ENCODE data around the gene NDUFS2.

The NDUFS2 gene

DNA sequence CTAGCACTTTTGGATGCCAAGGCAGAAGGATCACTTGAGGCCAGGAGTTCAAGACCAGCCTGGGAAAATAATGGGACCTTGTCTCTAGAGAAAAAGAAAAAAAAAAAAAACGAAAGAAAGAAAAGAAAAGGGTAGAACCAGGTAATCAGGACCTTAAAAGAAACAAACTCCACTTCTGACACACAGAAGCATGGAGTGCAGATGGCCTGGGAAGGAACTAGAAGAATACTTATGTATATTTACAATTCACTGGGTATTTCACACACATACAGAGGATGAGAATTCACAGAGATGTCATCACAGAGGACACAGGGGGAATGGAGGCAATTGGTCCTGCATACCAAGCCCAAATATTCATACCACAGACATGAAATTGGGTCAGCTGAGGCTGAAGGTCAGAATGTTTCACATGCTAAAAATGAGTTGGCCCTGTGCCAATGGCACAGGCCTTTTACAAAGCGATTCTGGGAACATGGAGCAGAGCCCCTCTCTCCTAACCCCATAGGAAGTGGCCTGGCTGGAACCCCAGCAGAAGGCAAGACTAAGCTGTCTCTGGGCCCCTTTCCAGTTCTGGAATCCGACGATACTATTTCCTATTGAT, 29.3 kb upstream of the NDUFS2 start:
- DNase-seq, result no peak

- no peak for DNase-seq
These were observed 28.5 kb upstream of the NDUFS2 start for GRCh38 chr1:161173711-161174110.

DNA sequence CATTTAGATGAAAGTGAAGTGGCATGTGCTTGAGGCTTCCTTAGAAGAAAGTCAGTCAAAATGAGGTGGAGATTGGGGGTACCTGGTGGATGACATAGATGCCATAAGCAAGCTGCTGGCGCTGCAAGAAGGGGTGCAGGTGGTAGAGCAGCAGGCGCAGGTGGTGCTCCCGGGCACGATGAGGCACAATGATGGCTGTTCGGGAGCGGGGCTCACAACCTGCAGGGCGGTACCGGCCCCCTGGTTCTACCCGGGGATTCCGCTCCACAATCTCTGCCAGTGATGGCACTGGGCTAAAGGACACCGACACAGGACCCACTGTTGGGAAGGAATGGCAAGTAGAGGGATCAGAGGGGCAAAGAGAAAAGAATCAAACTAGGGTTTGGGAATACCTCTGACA, 27.3 kb upstream of the NDUFS2 start:
- no peak for DNase-seq

GRCh38 chr1:161175771-161176453, 26.3 kb upstream of the NDUFS2 start:
- no peak for DNase-seq

DNA sequence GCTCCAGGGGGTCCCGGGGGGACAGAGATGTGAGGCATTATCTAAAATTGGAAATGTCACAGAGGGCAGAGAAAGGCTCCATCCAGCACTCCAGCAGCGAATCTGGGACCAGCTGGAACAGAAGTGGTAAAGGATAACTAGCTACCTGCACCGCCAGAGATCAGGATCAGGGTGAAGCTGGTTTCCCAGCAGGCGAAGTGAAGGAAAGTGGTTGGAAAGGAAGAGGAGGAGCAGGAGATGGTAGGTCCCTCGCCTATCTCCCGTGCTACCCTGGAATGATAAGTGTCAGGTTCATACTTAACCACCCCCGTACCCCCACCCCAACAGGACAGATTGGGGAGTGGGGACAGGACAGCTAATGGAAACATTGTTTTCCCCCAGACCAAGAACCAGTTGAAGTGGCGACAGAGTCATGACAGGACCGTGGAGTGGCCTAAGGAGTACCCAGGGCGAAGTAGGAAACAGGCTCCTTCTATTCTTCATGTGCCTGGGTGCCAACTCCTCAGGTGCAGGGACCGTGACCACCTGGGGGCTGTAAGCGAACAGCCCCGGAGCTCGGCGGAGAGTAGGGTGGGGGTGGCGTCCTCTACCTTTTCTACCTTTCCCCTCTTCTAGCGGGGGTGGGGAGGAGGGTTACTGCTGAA, 25.6 kb upstream of the NDUFS2 start:
- DNase-seq, result no peak

GRCh38 chr1:161177112-161177935, 24.8 kb upstream of the NDUFS2 start, which contains the start of gene B4GALT3:
TSS of gene B4GALT3 (minus strand) at chr1:161177507. CDS start at chr1:161176060, 1,447 bp downstream.
- DNase-seq, result peak; percentile 80

DNA sequence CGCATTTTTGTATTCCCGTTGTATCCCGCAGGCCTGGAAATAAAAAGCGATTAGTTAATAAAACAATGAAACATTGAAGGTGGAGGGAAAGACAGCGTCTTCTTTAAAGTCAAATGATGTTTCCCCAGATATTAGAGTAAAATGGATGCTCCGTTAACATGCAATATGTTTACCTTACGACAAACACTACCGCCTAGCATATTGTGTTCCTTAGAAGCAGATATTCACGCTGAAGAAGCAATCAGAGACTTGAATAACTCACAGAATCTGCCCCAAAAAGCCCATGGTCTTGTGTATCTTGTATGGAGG, 24.3 kb upstream of the NDUFS2 start:
- DNase-seq, result no peak

- no peak for DNase-seq
These were observed 22.5 kb upstream of the NDUFS2 start for GRCh38 chr1:161179698-161180097.

DNA sequence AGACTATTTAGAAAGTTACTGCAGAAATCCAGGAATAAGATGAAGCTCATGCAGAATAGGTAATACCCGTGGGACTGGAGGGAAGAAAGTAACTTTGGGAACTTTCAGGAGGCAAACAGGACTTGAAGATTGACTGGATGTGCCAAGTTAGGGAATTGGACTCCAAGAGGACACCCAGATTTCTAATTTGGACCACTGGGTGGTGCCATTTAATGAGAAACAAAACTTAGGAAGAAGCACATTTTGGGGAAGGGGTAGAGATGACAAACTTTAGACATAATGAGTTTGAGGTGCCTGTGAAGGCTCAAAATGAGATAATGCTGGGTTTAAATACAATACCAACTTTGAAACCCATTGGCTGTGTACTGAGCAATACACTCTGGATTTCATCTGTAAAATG, 21.5 kb upstream of the NDUFS2 start:
- peak; percentile 55 for DNase-seq

- peak; percentile 86 for DNase-seq
These were observed 20.0 kb upstream of the NDUFS2 start for GRCh38 chr1:161182214-161182613.

GRCh38 chr1:161185282-161185682, 16.9 kb upstream of the NDUFS2 start:
- peak; percentile 99 for DNase-seq

DNA sequence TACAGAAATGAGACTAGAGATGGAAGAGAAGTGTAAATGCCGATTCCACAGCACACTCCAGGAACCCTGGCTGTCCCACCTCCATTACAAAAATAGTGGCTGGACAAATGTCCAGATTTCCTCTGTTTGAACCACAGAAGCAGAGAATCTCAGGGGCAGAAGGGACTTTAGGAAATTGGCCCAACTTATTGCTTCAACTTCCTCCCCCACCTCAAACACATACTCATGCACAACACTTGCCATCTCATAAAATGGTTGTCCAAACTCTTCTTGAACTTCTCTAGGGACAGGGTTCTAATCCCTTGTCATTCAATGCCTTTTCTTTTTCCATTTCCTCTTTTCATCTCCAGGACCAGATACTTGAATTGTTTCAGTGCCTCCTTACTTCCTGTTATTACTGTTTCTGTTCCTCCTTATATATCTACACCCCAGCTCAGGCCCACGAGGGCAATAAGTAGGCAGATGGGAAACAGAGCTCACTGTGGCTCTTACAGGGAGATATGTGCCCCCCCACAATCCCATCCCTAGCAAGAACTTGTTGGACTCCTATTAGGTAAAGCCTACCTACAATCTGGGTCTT, 16.3 kb upstream of the NDUFS2 start:
- peak; percentile 100 for DNase-seq

DNA sequence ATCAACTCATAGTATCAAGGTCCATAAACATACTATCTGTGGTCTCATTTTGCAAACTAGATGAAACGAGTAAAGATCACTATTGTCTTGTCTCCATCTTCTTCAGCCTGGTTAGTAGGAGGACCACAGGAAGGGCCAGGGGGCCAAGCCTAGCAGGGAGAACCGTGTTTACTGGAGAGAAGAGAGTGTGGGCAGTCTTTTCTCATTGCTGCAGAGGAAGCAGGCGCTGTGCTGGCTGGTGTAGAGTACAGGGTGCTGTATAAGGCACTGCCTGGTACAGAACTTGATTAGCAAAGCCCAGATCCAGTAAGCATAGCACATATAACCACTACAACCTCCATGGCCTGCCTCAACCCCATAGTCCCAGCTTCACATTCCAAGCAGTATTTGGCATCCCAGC, 14.9 kb upstream of the NDUFS2 start:
- no peak for DNase-seq

DNA sequence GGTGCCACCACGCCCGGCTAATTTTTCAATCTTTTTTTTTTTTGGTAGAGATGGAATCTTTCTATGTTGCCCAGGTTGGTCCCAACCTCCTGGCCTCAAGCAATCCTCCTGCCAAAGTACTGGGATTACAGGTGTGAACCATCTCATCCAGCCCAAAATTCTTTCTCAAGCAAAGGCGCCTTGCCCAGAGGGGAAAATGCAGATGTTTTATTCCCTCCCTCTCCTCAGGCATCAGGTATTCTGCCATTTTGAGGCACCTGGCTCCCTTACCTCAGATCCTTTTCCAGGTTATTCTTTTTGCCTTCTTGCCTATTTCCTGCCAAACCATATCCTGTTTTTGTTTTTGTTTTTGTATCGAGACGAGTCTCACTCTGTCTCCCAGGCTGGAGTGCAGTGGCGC, 13.8 kb upstream of the NDUFS2 start:
- no peak for DNase-seq

GRCh38 chr1:161189036-161189435, 13.1 kb upstream of the NDUFS2 start:
- no peak for DNase-seq

- DNase-seq, result no peak
These were observed 11.1 kb upstream of the NDUFS2 start for GRCh38 chr1:161190962-161191521.

- DNase-seq, result no peak
These were observed 10.2 kb upstream of the NDUFS2 start for GRCh38 chr1:161191971-161192370.

- peak; percentile 77 for DNase-seq
These were observed 9.4 kb upstream of the NDUFS2 start for GRCh38 chr1:161192476-161193465.

- DNase-seq, result no peak
These were observed 8.5 kb upstream of the NDUFS2 start for GRCh38 chr1:161193561-161194235.

DNA sequence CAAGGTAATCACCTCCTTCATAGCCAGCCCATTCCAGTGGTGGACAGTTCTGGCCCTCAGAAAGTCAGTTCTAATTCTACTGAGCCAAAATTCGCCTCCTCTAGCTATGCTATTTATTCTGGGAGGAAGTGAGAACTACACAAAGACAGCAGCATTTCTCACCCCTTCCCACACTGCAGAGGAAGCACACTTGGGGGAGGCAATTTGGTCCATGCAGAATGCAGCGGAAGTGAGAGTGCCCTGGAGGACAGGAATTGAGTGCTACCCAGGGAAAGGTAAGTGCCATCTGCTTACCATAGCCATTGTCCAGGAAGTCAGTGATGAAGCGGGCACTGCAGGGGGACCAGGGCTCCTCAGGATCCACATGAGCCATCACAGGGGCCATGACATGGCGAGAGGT, 7.0 kb upstream of the NDUFS2 start:
- peak; percentile 91 for DNase-seq

- DNase-seq, result no peak
These were observed 6.1 kb upstream of the NDUFS2 start for GRCh38 chr1:161196111-161196510.

Data from MV-4-11 (cell line).